GM19455 (cell line): ENCODE data around the gene OR8B3.

Source experiments
- ATAC-seq: cut with Tn5 transposase; IDR thresholded peaks from one replicate; pipeline ENCODE4 v1.9.1; 2021; ENCODE audit not compliant: unreplicated experiment

Gene OR8B3

GRCh38 chr11:124376280-124376679 lies 22.5 kb downstream of the OR8B3 start:
- ATAC-seq, result no peak

DNA sequence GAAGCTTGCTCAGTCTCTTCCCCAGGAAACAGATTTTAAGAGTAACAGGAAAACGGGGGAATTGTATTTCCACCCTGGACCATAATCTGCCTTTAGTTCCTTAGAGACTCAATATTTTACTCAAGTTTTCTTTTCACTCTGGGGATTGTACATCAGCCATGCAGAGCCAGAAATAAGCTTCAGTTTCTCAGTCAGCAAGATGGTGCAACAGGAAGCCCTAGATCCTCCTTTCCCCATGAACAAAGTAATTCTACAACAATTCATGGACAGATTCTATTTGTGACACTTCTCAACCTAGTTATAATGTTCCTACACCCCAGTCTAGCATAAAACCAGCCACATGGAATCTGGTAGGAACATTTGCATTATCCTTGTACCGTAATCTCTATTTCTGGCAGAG lies 39.3 kb downstream of the OR8B3 start:
- ATAC-seq, result no peak

DNA sequence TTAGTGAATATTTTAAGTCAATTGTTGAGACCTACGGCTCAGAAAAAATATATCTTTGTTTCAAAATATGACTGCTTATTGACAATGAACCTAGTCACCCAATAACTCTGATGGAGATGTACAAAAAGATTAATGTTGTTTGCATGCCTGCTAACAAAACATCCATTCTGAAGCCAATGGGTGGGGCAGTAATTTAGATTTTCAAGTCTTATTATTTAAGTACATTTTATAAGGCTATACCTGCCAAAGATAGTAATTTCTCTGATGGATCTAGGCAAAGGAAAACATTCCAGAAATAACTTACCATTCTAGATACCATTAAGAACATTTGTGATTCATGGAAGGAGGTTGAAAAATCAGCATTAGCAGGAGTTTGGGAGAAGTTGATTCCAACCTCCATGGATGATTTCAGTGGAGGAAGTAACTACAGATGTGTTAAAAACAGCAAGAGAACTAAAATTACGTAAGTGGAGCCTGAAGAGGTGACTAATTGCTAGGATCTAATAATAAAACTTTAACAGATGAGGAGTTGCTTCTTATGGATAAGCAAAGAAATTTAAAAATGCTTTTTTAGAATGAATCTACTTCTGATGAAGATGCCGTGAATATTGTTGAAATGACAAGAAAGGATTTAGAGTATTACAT lies 52.4 kb downstream of the OR8B3 start:
- ATAC-seq, result no peak
